ENCODE results near the gene NUP205. TPM values are rescaled to one million over a fixed set of nuclear protein-coding genes. Genes with fewer than 3 reads are reported as not detected.

NUP205 gene
- total RNA-seq = 10 to 100 TPM; 38.4 to 55.5 (median 51.1) TPM
- 10 to 100 TPM; 29.8 to 40.8 (median 34.1) TPM for polyA plus RNA-seq
- long read RNA-seq, donor 1, partial matches to known transcripts = 12 of 15 reads
- long read RNA-seq, donor 1, other reads (novel, unspliced or antisense) = 0 of 15 reads
- long read RNA-seq, donor 2, full-length matches to known transcripts = 4 of 4 reads
- long read RNA-seq, donor 2, partial matches to known transcripts = 0 of 4 reads
- long read RNA-seq, donor 2, other reads (novel, unspliced or antisense) = 0 of 4 reads

- H3K9me3 ChIP-seq = no peaks in the 10 kb centered on the region
- peak; percentile 92 for DNase-seq
- H3K36me3 ChIP-seq = peaks cover 0 to 6% (median 0%) of the 10 kb centered on the region in 6 donors
- H3K27ac ChIP-seq = peak within 1 kb of the TSS; percentile 90 to 96 (median 93)
- WGBS, 5 donors = 3 to 4% (median 3%) methylated on average over 32 to 38 of the region's 38 CpGs
- no peaks in the 10 kb centered on the region for H3K27me3 ChIP-seq (replicated peaks in 1 of 7)
- H3K4me1 ChIP-seq = peaks cover 13 to 44% (median 32%) of the 10 kb centered on the region in 6 donors
- peak within 1 kb of the TSS; percentile 62 to 100 (median 84) for H3K4me3 ChIP-seq
- TF ChIP-seq POLR2AphosphoS5 (IDR thresholded peaks at IDR 0.05) (peak; percentile 59 to 76 (median 74)), POLR2A (IDR thresholded peaks at IDR 0.05) (no peak)
- TF ChIP-seq, protein P1, sequence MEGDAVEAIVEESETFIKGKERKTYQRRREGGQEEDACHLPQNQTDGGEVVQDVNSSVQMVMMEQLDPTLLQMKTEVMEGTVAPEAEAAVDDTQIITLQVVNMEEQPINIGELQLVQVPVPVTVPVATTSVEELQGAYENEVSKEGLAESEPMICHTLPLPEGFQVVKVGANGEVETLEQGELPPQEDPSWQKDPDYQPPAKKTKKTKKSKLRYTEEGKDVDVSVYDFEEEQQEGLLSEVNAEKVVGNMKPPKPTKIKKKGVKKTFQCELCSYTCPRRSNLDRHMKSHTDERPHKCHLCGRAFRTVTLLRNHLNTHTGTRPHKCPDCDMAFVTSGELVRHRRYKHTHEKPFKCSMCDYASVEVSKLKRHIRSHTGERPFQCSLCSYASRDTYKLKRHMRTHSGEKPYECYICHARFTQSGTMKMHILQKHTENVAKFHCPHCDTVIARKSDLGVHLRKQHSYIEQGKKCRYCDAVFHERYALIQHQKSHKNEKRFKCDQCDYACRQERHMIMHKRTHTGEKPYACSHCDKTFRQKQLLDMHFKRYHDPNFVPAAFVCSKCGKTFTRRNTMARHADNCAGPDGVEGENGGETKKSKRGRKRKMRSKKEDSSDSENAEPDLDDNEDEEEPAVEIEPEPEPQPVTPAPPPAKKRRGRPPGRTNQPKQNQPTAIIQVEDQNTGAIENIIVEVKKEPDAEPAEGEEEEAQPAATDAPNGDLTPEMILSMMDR (IDR thresholded peaks at IDR 0.05 in 8 of 11, conservative IDR thresholded peaks at IDR 0.05 in 3 of 11) = peak in 6 of 11 experiments; percentile 12 to 48 (median 26)
- intact Hi-C loops (cut with DNase I; ENCODE audit: low total_unique reads) = loop anchor here (5.0 kb wide), 2 partner anchors 45 to 270 kb away; partner anchors contain the start of gene CNOT4
Measured at GRCh38 chr7:135557455-135558336, at the start of gene NUP205. Gene NUP205 (plus strand): TSS chr7:135557917. CDS start chr7:135557945, 28 bp downstream.

- intact Hi-C loops (cut with DNase I; ENCODE audit: low total_unique reads) = no loop called here
- 0 to 1% (median 1%) methylated on average over 17 of the region's 17 CpGs for WGBS, 5 donors
- no peak for DNase-seq
- no peaks in the 10 kb centered on the region for H3K9me3 ChIP-seq
- peak overlapping the region; percentile 88 to 96 (median 93) for H3K27ac ChIP-seq
- peaks cover 0 to 7% (median 0%) of the 10 kb centered on the region in 6 donors for H3K36me3 ChIP-seq
- H3K4me3 ChIP-seq = peak overlapping the region; percentile 65 to 93 (median 82)
- no peak for TF ChIP-seq POLR2AphosphoS5 (IDR thresholded peaks at IDR 0.05)
- TF ChIP-seq, protein P1 (IDR thresholded peaks at IDR 0.05 in 8 of 11, conservative IDR thresholded peaks at IDR 0.05 in 3 of 11) = no peak
- TF ChIP-seq POLR2A (IDR thresholded peaks at IDR 0.05) = no peak
- no peaks in the 10 kb centered on the region for H3K27me3 ChIP-seq (replicated peaks in 1 of 7)
- H3K4me1 ChIP-seq = peaks cover 23 to 63% (median 41%) of the 10 kb centered on the region in 6 donors
Measured at GRCh38 chr7:135508883-135509588, 48.7 kb upstream of the NUP205 start.

DNA sequence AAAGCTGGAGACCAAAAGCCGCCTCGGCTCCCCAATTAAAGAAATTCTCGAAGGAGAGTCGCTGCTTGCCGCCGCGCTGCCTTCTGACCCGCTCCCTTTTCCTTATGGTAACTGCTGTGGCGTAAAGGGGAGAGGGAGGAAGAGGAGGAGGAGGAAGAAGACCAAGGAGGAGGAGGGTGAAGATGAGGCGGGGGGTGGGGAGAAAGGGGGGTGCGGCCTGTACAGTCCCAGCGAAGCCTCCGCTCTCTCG is 48.2 kb upstream of the NUP205 start:
- DNase-seq = no peak
- Histone ChIP-seq H3K4me1 (peaks cover 23 to 62% (median 41%) of the 10 kb centered on the region in 6 donors), H3K27ac (peak overlapping the region; percentile 88 to 96 (median 93)), H3K4me3 (peak overlapping the region; percentile 65 to 93 (median 82)), H3K36me3 (peaks cover 0 to 7% (median 0%) of the 10 kb centered on the region in 6 donors), H3K9me3 (no peaks in the 10 kb centered on the region), H3K27me3 (replicated peaks in 1 of 7) (no peaks in the 10 kb centered on the region)
- TF ChIP-seq POLR2A (IDR thresholded peaks at IDR 0.05) = no peak
- TF ChIP-seq, protein P1 (IDR thresholded peaks at IDR 0.05 in 8 of 11, conservative IDR thresholded peaks at IDR 0.05 in 3 of 11) = no peak
- TF ChIP-seq POLR2AphosphoS5 (IDR thresholded peaks at IDR 0.05) = no peak
- WGBS, 5 donors = 0 to 1% (median 0%) methylated on average over 13 to 14 of the region's 14 CpGs
- intact Hi-C loops (cut with DNase I; ENCODE audit: low total_unique reads) = no loop called here
